HG03103 (cell line): Measurements from ENCODE around the gene INAFM2.
A peak's percentile ranks its signal among the peaks of the same experiment; 100 is the strongest.

Source experiments
- ATAC-seq: cut with Tn5 transposase; IDR thresholded peaks from one replicate; pipeline ENCODE4 v1.9.1; 2021; ENCODE audit warnings: low read depth; ENCODE audit not compliant: unreplicated experiment

Gene INAFM2

DNA sequence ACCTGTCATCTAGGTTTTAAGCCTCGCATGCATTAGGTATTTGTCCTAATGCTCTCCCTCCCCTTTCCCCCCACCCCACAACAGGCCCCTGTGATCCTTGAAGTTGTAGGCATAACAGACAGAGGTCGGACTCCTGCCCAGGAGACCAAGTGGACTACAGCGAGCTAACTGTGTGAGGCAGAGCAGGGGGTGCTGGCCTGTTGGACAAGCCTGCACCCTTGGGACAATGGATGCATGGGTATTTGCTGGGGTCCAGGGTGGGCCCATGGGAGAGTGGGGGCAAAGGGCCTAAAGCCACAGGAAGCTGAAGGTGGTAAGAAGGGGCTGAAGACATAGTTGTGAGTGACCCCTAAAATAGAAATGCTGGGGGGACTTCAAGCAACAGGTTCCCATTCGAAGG lies 18.2 kb upstream of the INAFM2 start:
- ATAC-seq: no peak

DNA sequence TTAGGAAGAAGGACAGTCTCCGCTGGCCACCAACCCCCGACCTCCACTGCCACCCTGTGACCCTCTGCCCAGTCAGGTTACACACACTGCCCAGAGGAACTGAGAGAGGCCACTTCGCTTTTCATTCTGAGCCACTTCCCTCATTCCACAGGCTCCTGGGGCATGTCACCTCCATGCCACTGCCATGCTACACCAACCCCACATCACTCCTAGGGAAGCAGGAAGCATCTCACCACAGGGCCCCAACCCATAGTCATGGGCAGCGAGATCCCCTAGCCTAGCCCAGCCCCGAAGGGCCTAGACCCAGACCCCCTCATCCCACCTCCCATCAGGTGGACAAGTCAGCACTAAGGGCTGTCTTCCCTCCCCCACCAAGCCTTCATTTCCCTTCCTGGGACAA lies 17.1 kb upstream of the INAFM2 start:
- no peak for ATAC-seq

DNA sequence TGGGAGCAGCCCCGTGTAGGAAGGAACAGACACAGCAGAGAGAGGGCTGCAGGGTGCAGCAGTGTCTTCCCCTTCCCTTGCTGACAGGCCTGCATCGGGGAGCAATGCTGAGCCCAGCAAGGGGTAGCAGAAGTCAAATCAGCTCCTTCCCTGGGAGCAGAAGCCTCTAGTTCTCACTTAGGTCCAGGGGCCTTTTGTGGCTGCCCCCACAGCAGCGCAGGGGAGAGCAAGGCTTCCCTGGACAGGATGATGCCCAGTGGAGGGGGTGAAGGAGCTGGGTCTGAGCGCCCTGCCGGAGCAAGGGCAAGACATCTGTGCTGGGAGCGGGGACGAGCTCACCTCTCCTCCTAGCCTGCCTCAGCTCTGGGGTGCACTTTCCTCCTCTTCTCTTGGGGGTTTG lies 16.6 kb upstream of the INAFM2 start:
- ATAC-seq: no peak

DNA sequence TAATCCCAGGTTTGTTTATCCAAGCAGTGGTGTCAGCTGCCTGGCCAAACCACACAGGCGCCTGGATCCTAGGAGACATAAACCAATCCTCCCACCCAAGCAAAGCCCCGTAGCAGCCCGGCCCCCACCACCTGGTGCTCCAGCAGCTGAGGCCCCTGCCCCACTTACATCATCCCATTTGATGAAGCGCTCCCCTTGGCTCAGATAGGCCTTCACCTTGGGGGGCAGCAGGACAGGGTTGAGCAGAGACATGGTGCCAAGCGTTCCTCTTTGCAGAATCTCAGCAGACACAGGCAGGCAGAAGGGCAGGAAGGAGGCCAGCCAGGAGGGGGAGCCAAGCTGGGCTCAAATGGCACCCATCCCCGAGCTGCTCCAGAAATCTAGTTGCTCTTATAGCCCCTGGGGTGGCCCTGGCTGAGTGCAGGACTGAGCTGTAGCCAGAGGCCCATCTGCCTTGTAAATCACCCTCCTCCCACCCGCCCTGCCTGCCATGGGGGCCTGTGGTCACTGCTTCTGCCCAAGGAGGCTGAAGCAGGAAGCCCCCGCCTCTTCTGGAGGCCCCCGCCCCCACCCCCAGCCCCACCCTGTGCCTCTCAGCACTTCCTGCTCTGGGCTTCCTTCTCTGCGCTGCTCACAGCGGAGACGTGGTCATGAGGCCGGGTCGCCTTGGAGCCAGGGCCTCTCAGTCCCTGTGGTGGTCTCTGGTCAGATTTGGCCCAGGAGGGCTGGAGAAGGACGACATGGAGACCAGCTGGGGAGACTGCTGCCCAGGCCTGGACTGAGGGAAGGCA lies 15.9 kb upstream of the INAFM2 start, which contains the start of gene PLCB2:
Gene PLCB2 (minus strand): TSS at position 515 of the 791 bp plus-strand sequence. CDS start 263 bp downstream, at position 252.
- ATAC-seq: no peak

DNA sequence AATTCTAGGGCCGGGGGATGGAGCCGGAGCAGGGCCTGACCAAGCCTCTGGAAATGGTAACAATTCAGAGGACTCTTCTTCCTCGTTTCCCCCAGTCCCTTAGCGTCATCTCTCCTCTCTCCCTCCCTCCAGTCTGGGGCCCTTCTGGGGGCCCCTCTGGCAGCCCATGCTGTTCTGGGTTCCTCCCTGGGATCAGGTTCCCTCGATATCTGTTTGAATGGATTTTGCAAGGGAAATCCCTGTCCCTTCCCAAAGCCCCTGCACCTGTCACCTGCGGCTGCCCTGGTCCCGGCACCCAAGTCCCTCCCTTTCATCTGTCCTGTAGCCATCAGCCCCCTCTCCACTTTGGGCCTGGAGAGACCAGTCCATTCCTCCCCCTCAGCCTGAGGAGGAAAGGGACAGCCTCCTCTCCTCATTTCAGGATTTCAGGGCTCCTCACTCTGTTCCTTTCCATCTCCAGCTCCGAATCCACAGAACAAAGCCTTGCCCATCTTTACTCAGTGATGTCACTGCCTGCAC lies 14.1 kb upstream of the INAFM2 start:
- ATAC-seq: no peak

DNA sequence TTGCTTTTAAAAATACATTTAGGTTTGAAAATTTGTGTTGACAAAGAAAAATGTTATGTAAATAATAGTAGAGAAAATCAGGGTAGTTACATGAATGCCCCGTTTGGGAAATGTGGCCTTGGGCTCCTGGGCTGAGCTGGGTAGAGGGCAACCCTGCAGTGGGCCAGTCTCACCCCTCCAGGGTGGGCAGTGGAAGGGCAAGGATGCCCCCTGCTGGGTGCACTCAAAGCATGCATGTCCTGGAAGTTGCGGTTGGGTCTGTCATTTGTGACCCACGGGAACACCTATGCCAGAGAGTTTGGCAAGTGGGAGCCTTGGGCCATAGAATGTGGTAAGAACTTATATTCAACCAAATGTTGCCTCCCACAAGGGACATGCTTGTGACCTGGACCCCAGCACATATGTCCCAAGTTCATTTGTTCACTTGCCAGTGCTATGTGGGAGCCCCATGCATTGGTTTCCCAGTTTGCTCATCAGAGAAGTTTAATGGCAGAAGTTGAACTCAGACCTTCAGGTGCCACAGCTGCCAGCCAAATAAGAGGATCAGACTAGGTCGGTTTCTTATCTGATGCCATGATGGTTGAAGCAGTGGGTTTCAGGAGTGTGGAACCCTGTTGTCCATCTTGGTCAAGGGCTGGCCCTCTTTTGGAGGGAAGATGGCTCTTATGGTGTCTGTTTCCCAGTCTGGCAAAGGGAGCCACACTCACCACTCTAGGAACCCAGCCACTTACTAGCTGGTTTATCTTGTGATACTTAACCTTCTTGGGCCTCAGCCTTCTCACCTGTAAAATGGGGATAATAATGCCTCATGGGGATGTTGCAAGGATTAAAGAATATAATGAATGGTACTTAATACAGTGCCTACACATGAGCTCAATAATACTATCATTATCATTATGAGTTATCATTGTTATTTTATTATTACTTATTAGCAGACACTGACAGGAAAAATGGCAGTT lies 13.2 kb upstream of the INAFM2 start:
- ATAC-seq: no peak

DNA sequence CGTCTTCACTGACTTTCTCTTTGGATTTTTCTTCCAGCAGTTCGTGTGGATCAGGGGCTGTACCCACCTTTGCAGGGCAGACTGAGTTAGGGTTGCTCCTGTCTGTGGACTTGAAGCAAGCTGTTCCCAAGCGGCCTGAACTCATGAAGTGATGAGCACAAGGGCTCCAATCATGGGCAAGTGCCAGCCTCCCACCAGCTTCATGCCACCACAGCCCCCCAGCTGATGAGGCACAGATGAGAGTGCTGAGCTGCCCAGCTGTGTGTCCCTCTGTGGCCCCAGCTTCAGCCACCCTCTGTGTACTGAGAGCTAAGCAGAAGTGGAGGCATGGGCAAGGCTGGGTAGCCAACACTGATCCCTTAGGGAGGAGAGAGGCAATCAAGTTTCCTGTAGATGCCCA lies 12.5 kb upstream of the INAFM2 start:
- no peak for ATAC-seq

DNA sequence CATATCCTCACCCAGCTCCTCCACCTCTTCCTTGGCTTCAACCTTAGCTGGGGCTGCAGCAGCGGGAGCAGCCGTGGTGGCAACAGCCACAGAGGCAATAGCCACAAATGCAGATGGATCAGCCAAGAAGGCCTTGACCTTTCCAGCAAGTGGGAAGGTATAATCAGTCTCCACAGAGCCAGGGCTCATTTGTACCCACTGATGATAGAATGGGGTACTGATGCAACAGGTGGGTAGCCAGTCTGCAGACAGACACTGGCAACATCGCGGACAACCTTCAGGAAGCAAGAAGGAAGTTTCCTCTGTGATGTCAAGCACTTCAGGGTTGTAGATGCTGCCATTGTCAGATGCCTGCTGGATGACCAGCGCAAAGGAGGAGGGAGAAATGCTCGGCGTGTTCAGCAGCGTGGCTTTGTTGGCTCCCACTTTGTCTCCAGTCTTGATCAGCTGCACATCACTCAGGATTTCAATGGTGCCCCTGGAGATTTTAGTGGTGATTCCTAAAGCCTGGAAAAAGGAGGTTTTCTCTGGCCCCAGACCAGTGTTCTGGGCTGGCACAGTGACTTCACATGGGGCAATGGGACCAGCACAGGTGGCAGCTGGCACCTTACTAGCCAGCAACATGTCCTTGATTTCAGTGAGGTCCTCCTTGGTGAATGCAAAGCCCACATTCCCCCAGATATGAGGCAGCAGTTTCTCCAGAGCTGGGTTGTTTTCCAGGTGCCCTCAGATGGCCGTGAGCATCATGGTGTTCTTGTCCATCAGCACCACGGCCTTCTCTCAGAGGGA lies 10.9 kb upstream of the INAFM2 start:
- no peak for ATAC-seq

DNA sequence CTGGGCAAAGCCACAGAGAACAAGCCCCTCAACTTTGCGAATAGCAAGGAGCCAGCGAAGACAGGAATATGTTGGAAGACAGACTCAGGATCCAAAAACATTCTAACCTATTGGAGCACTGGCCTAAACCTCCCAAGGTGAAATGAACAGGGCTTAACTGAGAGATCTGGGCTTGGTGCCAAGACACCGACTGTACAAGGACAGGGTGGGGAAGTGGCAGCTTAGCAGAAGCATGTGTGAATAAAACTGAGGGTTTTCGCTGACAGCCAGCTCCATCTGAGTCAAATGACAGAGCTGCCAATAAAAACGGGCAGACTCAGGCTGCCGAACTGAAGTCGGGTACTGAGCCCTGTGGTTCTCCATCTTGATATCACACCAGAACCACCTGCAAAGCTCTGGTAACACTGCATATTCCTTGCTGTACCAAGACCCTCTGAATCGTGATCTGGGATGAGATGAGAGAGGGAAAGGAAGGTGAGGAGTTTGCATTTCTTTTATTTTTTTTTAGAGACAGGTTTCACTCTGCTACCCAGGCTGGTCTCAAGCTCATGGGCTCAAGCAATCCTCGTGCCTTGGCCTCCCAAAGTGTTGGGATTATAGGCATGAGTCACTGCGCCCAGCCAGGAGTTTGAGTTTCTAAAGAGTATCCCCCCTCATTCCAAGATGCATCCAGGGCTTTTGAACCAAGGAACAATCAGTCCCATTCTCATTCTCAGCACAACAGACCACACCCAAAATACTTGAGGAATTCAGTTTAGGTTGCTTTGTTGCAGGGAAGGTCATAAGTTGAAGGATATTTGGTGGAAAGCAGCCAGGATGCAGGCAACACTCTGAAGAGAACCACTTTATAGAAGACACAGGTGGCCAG lies 9.7 kb upstream of the INAFM2 start:
- ATAC-seq: no peak

DNA sequence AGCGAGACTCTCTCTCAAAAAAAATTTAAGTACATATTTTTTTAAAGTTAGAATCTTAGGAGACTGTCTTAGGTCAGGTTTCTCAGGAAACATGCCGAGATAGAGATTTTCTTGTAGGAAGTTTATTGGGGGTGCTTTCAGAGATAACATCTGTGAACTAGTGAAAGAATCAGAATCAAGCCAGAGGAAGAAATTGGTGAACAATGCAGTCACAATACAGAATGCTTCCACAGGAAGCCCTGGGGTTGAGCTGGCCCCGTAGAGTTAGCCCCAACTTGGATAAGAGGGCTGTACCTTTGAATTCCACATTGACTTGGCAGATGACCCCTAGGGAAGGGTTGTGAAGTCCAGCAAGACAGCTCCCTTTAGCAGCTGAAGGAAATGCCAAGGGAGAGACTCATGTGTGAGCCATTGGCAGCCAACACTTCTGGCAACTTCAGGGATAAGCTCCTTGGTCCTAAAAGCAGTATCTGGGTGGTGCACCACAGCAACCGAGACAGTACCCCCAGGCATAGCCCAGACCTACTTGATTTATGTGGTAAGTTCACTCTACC lies 8.7 kb upstream of the INAFM2 start:
- ATAC-seq: no peak

DNA sequence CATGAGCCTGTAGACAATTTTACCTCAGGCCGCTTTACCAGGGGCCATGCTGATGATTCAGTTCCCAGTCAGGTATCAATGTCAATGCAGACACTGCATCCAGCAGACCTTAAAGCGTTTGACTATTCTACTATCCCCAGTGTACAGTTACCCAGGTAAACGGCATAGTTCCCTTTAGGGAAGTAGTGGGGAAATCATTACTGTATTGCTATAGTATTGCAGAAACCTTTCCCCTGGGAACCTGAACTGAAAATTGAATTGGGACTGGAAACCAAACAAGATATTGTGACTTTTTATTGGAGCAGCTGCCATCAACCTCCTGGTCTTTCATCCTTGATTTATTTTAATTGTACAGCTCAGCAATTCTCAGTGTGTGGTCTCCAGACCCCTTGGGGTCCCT lies 6.6 kb upstream of the INAFM2 start:
- no peak for ATAC-seq

DNA sequence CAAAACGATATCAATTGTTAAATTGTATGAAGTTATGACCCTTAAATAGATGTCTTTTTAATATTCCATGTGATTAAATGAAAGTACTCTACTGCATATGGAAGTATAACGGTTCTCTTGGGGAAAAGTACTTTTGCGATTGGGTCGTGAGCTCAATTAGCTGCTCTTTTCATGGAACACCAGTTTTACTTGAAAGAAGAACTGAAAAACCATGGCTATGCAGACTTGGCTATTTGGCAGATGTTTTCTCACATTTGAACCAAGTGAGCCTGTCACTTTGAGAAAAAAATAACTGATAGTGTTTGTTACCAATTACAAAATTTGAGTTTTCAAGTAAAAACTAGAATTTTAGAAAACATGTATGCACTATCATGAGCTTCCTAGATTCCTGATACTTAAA lies 5.9 kb upstream of the INAFM2 start:
- no peak for ATAC-seq

DNA sequence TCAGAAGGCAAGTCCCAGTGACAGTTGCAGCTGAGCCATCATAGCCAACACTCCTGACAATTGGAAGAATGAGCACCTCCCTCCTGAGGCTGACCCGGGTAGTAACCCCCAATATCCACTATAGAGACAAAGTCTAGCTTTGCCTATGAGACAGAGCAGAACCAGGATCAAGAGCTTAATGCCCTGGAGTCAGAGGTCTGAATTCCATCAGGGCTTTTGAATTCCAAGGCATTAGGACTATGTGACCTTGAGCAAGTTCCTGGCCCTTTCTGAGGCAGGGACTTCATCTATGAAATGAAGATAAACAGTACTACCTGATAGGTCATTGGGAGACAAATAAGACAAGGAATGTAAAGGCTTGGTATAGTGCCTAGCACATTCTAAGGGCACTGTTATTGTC lies 3.1 kb upstream of the INAFM2 start:
- no peak for ATAC-seq

DNA sequence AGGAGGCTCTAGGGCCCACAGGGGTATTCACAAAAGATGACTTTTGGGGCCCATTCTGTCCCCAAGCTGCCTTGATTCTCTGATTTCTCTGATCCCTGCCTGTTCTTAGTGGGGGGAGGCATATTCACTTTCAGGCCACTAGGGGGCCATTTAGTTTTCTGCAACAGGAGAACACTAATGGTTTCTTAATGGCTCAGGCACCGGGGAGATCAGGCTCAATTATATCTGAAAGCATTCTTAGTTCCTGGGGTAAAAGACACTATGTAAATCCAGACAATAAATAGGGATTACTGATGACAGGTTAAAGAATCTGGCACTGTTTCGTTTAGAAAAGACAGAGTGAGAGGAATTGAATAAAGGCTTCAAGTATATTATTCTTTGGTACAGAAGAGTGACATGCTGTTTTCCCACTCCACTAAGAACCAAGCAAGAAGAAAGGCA lies 2.5 kb upstream of the INAFM2 start:
- no peak for ATAC-seq

DNA sequence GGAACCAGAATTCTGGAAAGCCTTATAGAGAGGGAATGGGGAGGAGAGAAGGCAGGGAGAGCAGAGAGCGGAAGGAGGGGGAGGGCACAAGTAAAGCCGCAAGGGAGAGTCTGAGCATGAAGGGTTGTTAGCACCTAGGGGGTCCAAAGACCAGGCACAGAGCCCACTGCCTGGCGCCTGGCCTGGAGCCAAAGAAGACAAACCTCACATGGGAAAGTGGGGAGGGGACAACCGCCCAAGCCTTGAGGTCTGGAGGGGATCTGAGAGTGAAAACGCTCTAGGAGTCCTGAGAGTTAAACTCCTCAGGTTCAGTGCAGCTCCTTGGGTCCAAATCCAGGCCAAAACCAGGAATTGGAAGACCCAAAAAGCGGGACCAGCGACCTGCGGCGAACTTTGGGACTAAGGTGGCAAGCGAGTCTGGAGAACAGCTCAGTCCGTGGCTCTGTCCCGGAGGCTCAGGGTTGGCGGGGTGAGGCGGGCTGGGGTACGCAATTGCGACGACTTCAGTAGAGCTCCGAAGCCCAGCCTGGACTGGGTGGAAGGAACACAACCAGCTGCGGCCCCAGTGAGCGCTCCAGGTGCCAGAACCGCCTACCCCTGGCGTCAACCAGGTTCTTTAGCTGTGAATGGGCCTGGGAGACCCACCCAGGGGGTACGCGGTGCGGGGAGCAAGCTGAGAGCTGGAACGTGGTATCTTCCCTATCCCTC lies 807 bp upstream of the INAFM2 start:
- no peak for ATAC-seq

DNA sequence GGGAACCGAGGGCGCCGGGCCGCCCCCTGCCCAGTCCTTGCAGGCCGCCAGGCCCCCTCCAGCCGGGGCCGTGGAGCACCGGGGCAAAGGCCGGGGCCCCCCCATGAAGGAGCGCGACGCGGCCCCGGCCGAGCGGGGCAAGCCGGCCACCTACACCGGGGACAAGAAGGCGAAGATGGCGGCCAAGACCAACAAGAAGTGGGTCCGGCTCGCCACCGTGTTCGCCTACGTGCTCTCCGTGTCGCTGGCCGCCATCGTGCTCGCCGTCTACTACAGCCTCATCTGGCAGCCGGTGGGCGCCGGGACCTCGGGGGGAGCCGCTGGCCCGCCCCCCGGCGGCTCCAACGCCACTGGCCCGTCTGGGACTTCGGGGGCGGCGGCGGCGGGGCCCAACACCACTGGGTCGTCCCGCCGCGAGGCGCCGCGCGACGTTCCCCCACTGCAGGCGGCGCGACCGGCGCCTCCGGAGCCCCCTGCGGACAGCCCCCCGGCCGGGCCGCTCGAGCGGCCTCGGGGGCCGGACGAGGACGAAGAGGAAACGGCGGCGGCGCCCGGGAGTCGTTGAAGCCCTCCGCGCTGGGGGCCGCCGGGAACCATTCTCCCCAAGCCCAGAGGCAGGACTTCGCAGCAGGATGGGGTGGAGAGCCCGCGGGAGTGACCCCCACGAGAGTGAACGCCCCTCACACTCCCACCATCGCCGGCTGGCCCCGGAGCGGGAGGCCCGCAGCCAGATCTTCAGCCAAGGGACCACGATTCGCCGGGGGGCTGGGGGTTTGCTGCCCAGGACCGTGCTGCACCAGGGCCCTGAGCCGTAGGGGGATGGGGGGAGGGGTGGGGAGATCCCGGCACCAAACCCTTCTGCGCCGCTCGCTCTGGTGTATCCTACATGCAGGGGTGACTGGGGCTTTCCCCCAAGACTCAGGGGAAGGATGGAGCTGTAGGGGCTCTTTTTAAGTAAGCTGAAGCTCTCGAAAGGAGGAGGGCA lies 753 bp downstream of the INAFM2 start:
- ATAC-seq: peak; percentile 7

DNA sequence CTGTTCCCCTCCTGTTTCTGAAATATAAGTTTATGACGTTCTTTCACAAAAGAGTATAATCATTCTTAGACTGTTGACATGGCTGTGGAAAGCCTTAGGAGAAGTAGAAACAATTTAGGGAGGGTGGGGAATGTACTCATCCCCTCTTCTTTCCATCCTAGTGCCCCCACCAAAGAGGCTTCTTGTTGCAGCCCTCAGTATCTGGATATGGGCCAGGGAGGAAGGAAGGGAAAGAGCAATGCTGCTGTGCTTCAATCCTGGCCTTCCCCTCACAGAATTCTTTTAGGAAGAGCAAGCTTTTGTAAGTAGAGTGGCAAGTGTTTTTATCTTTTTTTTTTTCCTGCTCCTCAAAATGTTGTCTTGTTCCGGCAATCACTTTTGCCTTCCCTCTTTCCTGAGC lies 1.7 kb downstream of the INAFM2 start:
- no peak for ATAC-seq

DNA sequence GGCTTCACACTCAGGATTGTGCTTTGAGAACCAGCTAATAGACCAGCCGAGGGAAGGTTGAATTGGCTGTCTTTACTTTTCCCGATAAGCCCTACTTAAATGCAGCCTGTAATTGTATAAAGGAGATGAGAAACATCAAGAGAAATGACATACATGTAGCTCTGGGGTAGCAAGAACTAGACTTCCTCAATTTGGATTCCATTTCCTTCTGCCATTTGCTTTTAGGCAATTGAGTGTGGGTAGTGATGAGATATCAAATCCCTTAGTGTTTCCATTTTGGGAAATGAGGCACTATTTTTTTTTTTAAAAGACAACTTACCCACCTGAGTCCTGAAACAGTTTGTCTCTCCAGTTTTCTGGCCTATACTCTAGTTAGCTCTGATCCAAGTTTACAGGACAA lies 2.2 kb downstream of the INAFM2 start:
- no peak for ATAC-seq
